ENCODE measurements around the gene MYCBP2.

GRCh38 chr13:77300176-77301037 lies 26.5 kb downstream of the MYCBP2 start:
- TF ChIP-seq POLR2A (IDR thresholded peaks at IDR 0.05): no peak
- no peak for TF ChIP-seq CTCF (IDR thresholded peaks at IDR 0.05)

All from sigmoid colon (tissue), 3 donors.